Breast epithelium (tissue), 4 donors: ENCODE measurements around the gene MAGEF1. TPM values are rescaled to one million over a fixed set of nuclear protein-coding genes. Genes with fewer than 3 reads are reported as not detected.

Source experiments
- DNase-seq, 2 donors: peaks; one replicate each; pipeline ENCODE4 v3.0.0-alpha.2; 2019; ENCODE audit warnings: low spot score in 2 of 2
- H3K27ac ChIP-seq, 2 donors: fragments of 200-600 bp; sonication (generic) in 1 of 2; one replicate each; pipeline ENCODE4 v1.5.1; 2016 to 2019; ENCODE audit warnings: mild to moderate bottlenecking in 1 of 2
- H3K27me3 ChIP-seq, 2 donors: fragments of 200-600 bp; sonication (generic) in 1 of 2; one replicate each; pipeline versions ENCODE4 v1.5.1 to v1.6.0; 2017 to 2019; ENCODE audit warnings: control low read depth in 1 of 2, mild to moderate bottlenecking in 1 of 2
- H3K36me3 ChIP-seq: fragments of 200-600 bp; one replicate; pipeline ENCODE4 v1.5.1; 2019
- H3K4me1 ChIP-seq, 2 donors: fragments of 200-600 bp; sonication (generic); one replicate each; pipeline ENCODE4 v1.5.1; 2016 to 2019; ENCODE audit warnings: control low read depth in 1 of 2
- H3K4me3 ChIP-seq, 3 donors: fragments of 200-600 bp; sonication (generic); 1 replicate in 2 of 3; 2 replicates in 1 of 3; pipeline ENCODE4 v1.5.1; 2016 to 2019; ENCODE audit warnings: mild to moderate bottlenecking in 3 of 3, moderate library complexity in 2 of 3
- H3K9me3 ChIP-seq, 2 donors: fragments of 200-600 bp; sonication (generic) in 1 of 2; one replicate each; pipeline ENCODE4 v1.5.1; 2016 to 2019; ENCODE audit warnings: control low read depth in 1 of 2
- POLR2A ChIP-seq: fragments of 450-650 bp; IDR thresholded peaks from one replicate; pipeline ENCODE4 v1.6.1; 2016; ENCODE audit warnings: antibody characterized with exemption, mild to moderate bottlenecking, moderate library complexity
- POLR2AphosphoS5 ChIP-seq, 3 donors: sonication (generic); formaldehyde crosslinking; IDR thresholded peaks; one replicate each; pipeline ENCODE4 v1.6.1; 2017; ENCODE audit warnings: antibody characterized with exemption in 3 of 3
- intact Hi-C: fragments of 100-400 bp; cut with DNase I; formaldehyde crosslinking; loops from one replicate; pipeline ENCODE4 v1.15.1; 2023; ENCODE audit warnings: low total_unique reads
- total RNA-seq, 3 donors: library from RNA; depleted of rRNA; stranded (reverse); fragments of >200 nt; gene quantifications; one replicate each; pipeline ENCODE4 v1.1.0, GENCODE V29; 2016
- TF ChIP-seq, protein P1 (sequence below), 3 donors: fragments of 450-650 bp; IDR thresholded peaks; one replicate each; pipeline ENCODE4 v1.5.1; 2016 to 2017; ENCODE audit warnings: antibody characterized with exemption in 3 of 3, mild to moderate bottlenecking in 3 of 3, moderate library complexity in 3 of 3

MAGEF1 gene
- total RNA-seq, 3 donors from 2014 or later = 16.5 to 40.4 (median 38.3) TPM

DNA sequence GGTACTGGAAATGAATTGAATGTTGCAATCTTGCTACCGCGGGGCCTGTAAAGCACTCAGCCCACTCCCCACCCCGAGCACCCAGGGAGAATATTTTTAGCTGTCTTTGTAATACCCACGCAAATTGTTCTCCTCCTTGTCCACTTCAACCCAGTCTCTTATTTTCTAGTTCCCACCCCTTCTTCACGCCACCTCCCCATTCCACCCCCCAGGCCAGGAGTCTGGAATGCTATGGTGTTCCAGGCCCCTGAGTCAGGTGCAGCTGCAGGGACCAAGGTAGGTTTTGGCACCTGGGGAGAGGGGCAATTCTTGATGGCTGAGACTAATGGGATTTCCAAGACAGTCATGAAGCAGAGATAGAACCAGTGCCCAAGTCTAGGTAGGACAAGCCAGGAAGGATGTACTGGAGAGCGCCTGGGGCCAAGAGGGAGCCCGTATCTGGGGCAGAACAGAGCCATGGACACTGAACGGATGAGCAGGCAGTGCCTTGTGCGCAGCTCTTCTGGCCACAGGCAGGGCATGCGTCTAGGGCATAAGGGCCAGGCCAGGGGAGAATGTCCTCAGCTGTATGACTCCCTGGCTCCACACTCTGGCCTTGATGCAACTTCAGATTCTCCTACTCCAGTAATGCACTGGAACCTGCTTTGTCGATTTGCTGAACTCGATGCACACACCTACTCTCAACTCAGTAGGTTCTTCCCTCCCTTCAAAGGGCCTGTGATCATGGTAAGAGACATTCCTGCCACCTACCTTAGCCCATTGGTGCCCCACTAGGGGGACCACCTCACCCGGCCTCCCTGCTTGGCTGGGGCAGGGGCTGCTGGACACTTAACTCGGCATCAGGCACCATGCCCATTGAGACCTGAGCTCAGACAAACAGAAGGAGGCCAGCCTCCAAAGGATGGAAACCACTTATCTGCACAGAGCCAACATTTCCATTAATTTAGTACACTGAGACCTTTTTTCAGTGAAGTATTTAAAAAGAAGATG, 34.6 kb upstream of the MAGEF1 start:
- Histone ChIP-seq H3K4me3 (no peak overlapping the region), H3K4me1 (no peaks in the 10 kb centered on the region), H3K27ac (no peak overlapping the region), H3K36me3 (no peaks in the 10 kb centered on the region), H3K9me3 (no peaks in the 10 kb centered on the region), H3K27me3 (no peaks in the 10 kb centered on the region)
- peak in 1 of 2 donors; percentile 25 for DNase-seq
- TF ChIP-seq POLR2AphosphoS5 (IDR thresholded peaks at IDR 0.05) (no peak), POLR2A (no peak)
- TF ChIP-seq, protein P1, sequence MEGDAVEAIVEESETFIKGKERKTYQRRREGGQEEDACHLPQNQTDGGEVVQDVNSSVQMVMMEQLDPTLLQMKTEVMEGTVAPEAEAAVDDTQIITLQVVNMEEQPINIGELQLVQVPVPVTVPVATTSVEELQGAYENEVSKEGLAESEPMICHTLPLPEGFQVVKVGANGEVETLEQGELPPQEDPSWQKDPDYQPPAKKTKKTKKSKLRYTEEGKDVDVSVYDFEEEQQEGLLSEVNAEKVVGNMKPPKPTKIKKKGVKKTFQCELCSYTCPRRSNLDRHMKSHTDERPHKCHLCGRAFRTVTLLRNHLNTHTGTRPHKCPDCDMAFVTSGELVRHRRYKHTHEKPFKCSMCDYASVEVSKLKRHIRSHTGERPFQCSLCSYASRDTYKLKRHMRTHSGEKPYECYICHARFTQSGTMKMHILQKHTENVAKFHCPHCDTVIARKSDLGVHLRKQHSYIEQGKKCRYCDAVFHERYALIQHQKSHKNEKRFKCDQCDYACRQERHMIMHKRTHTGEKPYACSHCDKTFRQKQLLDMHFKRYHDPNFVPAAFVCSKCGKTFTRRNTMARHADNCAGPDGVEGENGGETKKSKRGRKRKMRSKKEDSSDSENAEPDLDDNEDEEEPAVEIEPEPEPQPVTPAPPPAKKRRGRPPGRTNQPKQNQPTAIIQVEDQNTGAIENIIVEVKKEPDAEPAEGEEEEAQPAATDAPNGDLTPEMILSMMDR (IDR thresholded peaks at IDR 0.05) = no peak
- intact Hi-C loops = no loop called here

DNA sequence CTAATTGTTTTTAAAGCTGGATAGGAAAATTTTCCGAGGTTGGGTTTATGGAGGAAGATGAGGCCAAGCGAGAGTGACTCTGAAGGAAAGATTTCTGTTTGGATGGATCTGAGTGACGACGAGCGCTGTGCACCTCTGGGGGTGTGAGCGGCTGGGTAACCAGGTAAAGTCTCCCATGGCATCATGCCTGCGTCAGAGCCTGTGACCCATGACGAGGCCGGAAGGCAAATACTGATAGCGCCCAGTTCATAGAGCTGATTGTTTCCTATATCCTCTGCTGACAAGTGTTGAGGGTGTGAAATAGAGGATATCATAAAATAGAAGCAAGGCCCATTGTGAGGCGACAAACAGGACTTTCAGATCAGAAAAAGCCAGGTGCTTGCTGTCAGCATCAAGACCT, 33.7 kb upstream of the MAGEF1 start:
- Histone ChIP-seq H3K9me3 (no peaks in the 10 kb centered on the region), H3K4me3 (no peak overlapping the region), H3K4me1 (no peaks in the 10 kb centered on the region), H3K27me3 (no peaks in the 10 kb centered on the region), H3K27ac (no peak overlapping the region), H3K36me3 (no peaks in the 10 kb centered on the region)
- peak in 1 of 2 donors; percentile 15 for DNase-seq
- intact Hi-C loops = no loop called here
- TF ChIP-seq POLR2AphosphoS5 (IDR thresholded peaks at IDR 0.05) (no peak), POLR2A (no peak)
- TF ChIP-seq, protein P1 (IDR thresholded peaks at IDR 0.05) = no peak

DNA sequence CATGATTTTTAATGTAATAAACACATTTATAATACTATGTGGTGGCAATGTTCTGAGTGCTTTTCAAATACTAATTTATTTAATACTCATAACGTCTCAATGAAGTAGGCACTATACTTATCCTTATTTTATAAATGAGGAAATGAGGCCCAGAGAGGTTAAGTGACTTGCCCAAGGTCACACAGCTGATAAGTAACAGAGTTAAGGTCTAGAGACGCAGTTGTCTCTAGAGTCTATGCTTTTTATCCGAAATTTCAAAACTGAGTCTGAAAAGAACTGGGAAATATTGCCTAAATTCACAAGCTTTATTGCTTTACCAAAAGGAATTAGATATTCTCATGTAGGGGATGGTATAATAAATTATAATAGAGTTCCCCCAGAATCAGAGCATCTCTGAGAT, 31.4 kb upstream of the MAGEF1 start:
- H3K9me3 ChIP-seq = no peaks in the 10 kb centered on the region
- H3K27me3 ChIP-seq = no peaks in the 10 kb centered on the region
- H3K4me1 ChIP-seq = no peaks in the 10 kb centered on the region
- H3K4me3 ChIP-seq = no peak overlapping the region
- no peak overlapping the region for H3K27ac ChIP-seq
- no peak for DNase-seq
- H3K36me3 ChIP-seq = no peaks in the 10 kb centered on the region
- TF ChIP-seq POLR2A (no peak), POLR2AphosphoS5 (IDR thresholded peaks at IDR 0.05) (no peak)
- TF ChIP-seq, protein P1 (IDR thresholded peaks at IDR 0.05) = no peak
- intact Hi-C loops = no loop called here

DNA sequence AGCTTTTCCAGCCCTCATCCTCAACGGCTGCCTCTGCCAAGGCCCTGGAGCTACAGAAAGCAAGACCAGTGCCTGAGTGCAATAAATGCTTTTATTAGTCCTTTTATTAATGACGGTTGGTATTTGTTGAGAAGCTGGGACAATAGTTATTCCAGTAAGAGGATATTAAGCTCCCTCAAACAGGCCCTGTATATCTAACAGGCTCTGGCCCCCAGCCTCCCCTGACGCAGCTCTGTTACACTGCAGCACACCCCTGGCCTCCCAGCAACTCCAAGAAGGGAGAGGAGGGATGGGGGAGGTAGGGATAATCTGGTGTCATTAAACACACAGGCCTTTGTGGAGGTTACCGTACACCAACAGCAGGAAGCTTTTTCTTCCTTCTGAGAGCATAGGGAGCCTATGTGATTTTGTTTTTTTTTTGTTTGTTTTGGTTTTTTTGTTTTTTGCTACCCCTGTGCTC, 30.8 kb upstream of the MAGEF1 start:
- H3K4me3 ChIP-seq = no peak overlapping the region
- H3K27ac ChIP-seq = peak overlapping the region in 1 of 2 donors; percentile 33
- peak in 1 of 2 donors; percentile 12 for DNase-seq
- H3K27me3 ChIP-seq = no peaks in the 10 kb centered on the region
- TF ChIP-seq POLR2A (no peak), POLR2AphosphoS5 (IDR thresholded peaks at IDR 0.05) (no peak)
- TF ChIP-seq, protein P1 (IDR thresholded peaks at IDR 0.05) = no peak
- no peaks in the 10 kb centered on the region for H3K4me1 ChIP-seq
- no peaks in the 10 kb centered on the region for H3K9me3 ChIP-seq
- H3K36me3 ChIP-seq = no peaks in the 10 kb centered on the region
- intact Hi-C loops = no loop called here
